ENCODE data around the gene ZNF827. TPM values are rescaled to one million over a fixed set of nuclear protein-coding genes. Genes with fewer than 3 reads are reported as not detected.

ZNF827 gene
- total RNA-seq, 1 experiment from 2014 or later, result 4.8 TPM

GRCh38 chr4:145760961-145761929 is 177.4 kb downstream of the ZNF827 start:
- DNase-seq (ENCODE audit: low spot score), result no peak

- DNase-seq (ENCODE audit: low spot score), result no peak
Observed at GRCh38 chr4:145760176-145760575, 178.4 kb downstream of the ZNF827 start.

- DNase-seq (ENCODE audit: low spot score), result no peak
Observed at GRCh38 chr4:145757188-145757587, 181.4 kb downstream of the ZNF827 start.

- DNase-seq (ENCODE audit: low spot score), result no peak
Observed at GRCh38 chr4:145756244-145756643, 182.4 kb downstream of the ZNF827 start.

GRCh38 chr4:145755802-145756201 is 182.8 kb downstream of the ZNF827 start:
- no peak for DNase-seq (ENCODE audit: low spot score)

- no peak for DNase-seq (ENCODE audit: low spot score)
Observed at GRCh38 chr4:145743641-145744040, 195.0 kb downstream of the ZNF827 start.

- DNase-seq (ENCODE audit: low spot score), result no peak
Observed at GRCh38 chr4:145740806-145741205, 197.8 kb downstream of the ZNF827 start.

- peak; percentile 49 for DNase-seq (ENCODE audit: low spot score)
Observed at GRCh38 chr4:145739845-145740244, 198.8 kb downstream of the ZNF827 start.

- no peak for DNase-seq (ENCODE audit: low spot score)
Observed at GRCh38 chr4:145736241-145736831, 202.3 kb downstream of the ZNF827 start.

GRCh38 chr4:145735827-145736226 is 202.8 kb downstream of the ZNF827 start:
- DNase-seq (ENCODE audit: low spot score), result no peak

- DNase-seq (ENCODE audit: low spot score), result peak; percentile 30
Observed at GRCh38 chr4:145735347-145735675, 203.3 kb downstream of the ZNF827 start.

GRCh38 chr4:145734576-145735346 is 203.9 kb downstream of the ZNF827 start:
- DNase-seq (ENCODE audit: low spot score), result peak; percentile 59

GRCh38 chr4:145734031-145734430 is 204.6 kb downstream of the ZNF827 start:
- peak; percentile 25 for DNase-seq (ENCODE audit: low spot score)

- peak; percentile 86 for DNase-seq (ENCODE audit: low spot score)
Observed at GRCh38 chr4:145732895-145733880, 205.4 kb downstream of the ZNF827 start.

- DNase-seq (ENCODE audit: low spot score), result no peak
Observed at GRCh38 chr4:145732001-145732815, 206.4 kb downstream of the ZNF827 start.

GRCh38 chr4:145731028-145731427 is 207.6 kb downstream of the ZNF827 start:
- DNase-seq (ENCODE audit: low spot score), result peak; percentile 80

- no peak for DNase-seq (ENCODE audit: low spot score)
Observed at GRCh38 chr4:145730026-145730425, 208.6 kb downstream of the ZNF827 start.

- DNase-seq (ENCODE audit: low spot score), result no peak
Observed at GRCh38 chr4:145723336-145723735, 215.3 kb downstream of the ZNF827 start.

- no peak for DNase-seq (ENCODE audit: low spot score)
Observed at GRCh38 chr4:145722561-145722960, 216.1 kb downstream of the ZNF827 start.

- DNase-seq (ENCODE audit: low spot score), result no peak
Observed at GRCh38 chr4:145720656-145721055, 218.0 kb downstream of the ZNF827 start.

Measured in HT-29 (cell line).